Measurements from ENCODE around the gene TSPAN18.

Gene TSPAN18

DNA sequence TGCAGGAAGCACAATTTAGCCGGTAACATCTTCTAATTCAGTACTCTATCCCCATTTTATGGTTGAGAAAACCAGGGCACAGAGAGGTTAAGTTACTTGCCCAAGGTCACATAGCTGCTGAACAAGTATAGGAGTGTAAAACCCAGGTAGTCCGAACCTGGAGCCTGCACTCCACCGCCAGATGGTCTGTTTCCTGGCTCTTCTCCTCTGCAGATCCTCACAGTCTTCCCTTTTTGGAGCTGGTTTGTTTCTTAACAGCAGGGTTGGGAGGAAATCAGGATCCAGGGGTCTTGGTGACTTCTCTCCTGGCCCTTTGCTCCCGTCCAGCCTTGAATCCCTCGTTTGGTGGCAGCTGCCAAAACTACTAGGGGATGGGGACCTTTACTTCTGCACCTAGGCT lies 12.0 kb downstream of the TSPAN18 start:
- no peak for DNase-seq

DNA sequence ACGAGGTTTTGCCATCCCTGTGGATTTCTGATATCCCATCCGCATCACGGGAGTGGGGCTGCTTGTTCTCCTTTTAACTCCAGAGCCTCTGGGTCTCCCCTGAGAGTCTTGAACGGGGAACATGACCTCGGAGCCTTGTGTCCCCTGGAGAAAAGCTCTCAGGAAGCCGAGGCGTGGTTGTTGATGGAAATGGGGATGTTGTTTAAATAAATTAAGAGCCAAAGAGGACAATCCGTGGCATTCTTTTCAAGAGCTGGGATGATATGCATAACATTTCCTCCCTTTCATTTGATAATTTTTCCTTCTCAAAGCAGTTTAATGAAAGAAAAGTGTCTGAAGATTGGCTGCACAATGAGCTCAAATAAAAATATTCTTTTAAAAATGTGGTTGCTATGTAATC lies 14.2 kb downstream of the TSPAN18 start:
- DNase-seq: no peak

DNA sequence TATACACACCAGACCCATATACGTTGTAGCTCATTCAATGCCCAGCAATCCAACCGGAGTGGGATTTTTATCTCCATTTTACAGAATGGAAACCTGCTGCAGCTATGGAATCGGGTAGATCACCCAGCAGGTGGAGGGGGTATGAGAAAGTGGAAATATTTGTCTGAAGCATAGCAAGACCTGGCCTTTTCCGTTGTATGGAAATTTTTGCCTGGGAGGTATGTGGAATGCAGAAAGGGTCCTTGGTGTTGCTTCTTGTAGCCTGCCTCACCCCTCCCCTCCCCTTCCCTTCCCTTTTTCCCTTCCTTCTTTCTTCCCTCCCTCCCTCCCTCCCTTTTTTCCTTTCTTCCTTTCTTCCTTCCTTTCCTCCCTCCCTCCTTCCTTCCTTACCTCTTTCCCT lies 15.2 kb downstream of the TSPAN18 start:
- no peak for DNase-seq

DNA sequence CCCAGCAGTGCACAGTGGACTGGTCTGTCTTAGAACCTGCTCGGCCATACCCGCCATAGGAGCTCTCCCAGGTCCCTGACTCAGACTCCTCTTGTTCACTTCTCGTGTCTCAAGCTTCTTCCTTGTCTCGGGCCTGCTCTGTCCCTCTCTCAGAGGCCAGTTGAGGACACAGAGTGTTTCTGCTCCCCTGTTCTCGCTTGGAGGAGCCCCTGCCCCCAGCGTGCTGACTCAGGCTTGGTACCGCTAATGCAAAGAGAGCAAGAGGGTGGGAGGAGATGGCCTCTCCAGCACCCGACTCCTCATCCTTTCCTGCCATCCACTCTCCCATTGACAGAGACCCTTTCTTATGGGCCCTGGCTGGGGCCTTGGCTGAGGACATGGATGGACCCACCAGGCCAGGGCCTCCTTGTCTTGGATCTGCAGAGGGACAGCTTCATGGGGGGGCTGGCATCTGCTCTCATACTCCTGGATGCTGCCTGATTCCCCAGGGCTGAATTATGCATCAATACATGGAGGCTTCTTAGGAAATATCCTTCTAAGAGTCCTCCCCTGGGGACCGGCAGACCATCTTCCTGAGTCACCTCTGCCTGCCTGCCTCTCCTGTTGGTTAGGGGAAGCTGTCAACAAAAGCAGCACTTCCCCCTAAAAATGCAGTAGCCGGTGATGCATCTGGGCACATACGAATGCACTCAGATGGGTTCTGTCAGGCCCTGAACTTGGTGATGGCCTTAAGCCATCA lies 15.9 kb downstream of the TSPAN18 start:
- DNase-seq: no peak

DNA sequence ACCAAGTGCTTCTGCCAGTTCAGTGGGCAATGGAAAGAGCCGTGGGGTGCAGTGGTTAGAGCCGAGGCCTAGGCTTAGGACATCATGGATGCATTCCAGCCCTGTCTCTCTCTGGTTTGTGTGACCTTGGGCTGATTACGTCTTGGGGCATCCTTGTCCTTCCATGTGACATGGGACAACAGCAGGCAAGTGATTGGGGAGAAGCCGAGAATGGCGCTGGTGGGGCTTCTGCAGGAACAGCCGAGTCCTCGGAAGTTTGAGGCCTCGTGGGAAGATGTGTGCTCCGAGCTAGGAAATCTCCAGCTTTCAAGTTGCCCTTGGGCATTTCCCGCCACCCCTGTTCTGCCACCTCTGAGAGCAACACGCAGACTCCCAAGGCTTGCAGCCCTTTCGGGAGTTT lies 16.6 kb downstream of the TSPAN18 start:
- DNase-seq: no peak

DNA sequence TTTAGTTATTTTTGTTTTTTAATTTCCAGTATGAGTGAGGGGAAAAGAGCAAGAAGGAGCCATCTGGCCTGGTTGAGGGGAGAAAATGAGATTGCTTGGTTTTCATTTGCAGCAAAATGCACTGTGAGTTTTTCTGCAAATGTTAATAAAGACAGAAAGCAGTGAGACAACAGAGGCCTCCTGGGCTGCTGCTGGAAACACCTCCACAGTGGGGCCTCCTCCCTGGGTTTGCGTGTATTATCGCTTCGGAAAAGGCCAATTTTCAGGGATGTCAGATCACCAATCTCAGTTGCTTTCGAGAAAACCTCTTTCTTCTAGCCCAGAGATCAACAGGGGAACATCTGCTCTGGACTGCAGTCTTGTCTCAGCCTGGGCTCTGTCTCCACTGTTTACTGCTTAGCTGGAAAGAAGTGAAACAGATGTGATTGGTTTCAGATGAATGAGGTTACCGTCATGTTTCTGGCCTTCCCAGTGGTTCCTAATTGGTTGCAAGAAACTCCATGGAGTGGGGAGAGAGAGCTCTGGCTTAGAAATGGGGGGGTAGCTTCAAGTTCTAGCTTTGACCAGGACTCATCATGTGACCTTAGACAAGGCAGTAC lies 17.3 kb downstream of the TSPAN18 start:
- DNase-seq: no peak

DNA sequence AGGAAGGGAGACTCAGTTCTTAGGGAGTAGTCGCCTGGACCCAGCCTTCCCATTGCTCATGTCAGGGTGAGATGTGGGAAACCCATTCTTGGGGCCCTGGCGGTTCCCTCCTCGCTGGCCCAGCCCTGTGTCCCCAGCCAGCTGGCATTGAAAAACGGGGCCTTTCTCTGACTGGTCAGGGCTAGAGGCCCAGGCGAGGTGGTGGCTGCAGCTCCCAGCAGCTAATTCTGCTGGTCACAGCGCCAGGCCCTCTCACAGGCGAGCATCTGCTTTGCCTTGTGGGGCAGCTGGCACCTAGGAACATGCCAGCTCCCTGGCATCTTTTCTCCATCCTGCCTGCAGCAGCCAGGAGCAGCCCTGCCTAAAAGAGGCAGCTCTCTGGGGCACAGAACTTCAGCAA lies 20.1 kb downstream of the TSPAN18 start:
- DNase-seq: no peak

DNA sequence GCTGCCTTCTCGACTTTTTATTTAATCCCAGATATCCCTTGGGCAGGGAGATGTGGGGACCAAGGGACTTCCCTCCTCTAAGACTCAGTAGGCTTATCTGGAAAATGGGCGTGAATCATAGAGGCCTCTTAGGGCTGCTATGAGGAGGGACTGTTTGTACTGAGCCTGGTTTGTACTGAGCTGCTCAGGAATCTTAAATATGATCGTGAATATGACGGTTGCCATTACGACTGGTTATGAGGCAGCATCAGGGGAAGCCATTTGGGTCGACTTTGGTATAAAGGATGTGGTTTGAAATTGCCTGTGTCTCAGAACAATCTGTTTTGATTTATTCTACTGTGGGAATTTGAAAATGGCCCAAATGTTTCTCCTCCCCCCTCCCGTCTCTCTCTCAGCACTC lies 20.6 kb downstream of the TSPAN18 start:
- DNase-seq: no peak

DNA sequence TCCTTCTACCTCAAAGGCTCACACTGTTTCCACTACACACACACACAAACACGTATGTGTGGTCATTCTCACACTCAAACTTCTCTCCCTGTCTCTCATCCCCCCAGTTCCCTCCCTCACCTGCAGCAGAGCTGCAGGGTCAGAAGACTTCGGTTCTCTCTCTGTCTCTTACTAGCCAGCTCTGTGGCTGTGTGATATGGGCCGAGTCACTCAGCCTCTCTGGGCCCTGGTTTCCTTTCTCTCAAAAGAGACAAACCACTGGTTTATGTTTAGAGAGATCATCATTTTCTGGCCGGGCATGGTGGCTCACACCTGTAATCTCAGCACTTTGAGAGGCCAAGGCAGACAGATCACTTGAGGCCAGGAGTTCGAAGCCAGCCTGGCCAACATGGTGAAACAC lies 21.1 kb downstream of the TSPAN18 start:
- DNase-seq: no peak

DNA sequence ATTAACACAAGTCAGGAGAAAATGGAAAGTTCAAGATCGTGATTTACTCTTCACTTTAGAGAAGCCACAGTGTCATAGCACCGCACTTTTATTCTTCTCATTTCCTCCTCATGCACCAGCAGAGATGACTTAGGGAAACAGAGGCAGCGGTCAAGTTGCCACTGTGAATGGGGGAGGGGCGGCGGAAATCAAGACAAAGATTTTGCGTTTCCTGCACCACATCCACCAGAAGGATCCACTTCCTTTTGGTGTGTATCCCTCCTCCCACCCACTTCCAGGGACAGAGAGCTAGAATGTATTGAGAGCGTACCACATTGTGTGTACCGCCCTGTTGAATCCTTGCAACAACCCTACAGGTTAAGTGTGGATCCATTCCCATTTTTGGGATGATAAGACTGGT lies 21.8 kb downstream of the TSPAN18 start:
- DNase-seq: no peak

DNA sequence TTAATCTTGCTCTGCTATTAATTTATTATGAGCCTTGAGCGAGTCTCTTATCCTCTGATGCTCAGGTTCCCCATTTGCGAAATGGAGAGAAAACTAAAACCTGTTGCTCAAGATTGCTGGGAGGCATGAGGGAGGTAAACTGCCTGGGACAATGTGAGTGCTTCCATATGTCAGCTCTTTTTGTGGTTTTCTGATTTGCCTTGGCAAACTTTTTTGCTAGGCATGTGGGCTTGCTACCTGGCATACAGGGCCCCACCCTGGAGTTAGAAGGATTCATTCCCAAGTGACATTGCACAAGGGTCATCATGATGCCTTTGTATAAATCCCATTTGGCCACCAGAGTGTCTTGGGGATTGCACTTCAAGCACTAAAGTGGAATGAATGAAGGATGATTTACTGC lies 22.4 kb downstream of the TSPAN18 start:
- DNase-seq: no peak

DNA sequence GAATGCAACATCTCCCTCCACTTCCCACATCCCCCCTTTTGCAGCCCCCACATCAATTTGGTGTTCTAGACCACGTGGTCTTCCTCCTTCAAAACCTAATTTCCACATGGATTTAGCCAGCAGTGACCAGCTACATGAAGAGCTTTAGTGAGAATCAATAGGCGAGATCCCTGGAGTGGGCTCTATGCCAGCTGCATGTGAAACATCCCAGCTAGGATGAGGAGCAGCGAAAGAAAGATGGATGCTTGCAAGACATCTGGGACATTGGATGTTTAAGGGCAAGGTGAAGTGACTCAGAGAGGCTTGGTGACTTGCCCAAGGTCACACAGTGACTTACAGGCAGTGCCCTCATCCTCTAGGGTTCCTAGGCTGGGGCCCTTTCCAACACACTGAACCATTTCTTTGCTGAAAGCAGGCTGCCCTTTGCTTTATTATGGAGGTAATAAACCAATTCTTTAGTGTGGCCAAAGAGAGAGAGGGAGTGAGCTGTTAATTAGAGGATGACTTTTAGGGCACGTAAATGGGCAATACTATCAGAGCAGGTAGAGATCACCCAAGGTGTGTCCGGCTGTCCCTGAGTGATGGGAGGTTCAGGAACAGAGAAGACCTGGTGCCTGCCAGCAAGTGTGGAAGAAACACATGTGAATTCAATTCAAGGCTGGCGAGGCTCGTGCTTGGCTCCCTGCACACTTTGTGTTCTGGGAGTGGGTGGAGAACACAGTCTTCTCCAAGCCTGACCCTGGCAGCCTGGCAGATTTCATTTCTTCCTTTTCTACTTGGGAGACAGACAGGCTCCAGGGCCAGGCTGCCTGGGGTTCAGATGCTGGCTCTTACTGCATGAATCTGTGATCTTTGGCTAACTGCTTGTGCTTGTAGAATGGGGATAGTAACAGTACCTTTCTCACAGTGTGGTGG lies 24.0 kb downstream of the TSPAN18 start:
- no peak for DNase-seq

DNA sequence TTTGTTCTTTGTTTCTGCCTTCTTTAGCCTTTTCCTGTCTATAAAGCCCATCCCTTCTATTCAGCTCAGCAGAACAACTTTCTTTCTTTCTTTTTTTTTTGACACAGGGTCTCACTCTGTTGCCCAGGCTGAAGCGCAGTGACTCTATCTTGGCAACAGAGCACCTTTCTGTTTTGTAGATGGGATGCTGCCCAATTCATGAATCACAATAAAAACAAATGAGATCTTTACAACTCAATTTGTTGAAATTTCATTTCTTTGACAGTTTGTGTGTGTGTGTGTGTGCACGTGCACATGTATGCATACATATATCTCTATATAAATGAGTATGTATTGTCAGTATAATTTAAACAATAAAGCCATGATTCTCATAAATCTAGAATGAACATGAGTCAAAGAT lies 25.5 kb downstream of the TSPAN18 start:
- DNase-seq: no peak

DNA sequence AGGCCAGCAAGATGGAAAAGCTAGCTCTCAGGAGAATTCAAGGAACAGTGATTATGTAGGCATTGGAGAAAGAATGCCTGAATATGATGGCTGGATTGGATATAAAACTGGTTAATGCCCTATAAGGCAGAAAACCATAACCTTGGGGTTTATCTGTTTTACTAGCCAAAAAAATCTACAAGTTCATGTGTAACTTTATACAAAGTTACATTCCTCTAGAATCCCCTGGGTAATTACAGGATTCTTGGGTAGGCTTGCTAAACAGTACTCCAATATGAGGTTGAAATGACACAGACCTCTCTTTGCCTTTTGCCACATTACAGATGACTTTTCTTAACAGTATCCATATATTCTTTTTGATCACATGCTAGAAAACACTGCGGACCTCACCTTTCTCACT lies 26.0 kb downstream of the TSPAN18 start:
- no peak for DNase-seq

DNA sequence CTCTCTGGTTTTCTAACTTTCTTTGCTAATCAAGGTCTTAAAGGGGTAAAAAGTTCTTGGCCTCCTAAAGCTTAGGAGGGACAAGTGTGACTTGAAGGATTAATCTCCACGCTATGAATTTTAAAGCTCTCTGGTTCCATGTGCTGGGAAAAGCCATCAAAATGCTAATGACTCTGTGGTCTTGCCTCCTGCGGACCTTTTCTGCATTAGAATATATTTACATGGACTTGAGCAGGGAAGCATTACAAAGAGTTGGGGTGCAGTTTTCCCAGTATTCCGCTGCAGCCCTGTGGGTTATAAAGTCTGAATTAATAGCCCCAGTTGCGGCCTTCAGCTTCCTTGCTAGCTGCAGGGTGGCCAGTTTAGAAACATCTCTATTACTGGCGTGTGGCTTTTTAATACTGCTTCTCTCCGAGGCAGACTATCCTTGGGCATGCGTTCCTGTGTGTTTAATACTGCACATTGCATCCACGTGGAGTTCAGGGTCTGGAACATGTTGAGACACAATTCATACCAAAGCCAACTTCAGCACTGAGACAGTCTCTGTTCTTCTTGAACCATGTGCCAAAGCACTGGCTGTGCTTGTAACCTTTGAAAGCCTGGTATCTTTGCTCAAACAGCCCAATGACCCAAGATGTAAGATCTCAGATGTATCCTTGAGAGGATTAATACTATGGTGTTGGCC lies 27.3 kb downstream of the TSPAN18 start:
- DNase-seq: no peak

DNA sequence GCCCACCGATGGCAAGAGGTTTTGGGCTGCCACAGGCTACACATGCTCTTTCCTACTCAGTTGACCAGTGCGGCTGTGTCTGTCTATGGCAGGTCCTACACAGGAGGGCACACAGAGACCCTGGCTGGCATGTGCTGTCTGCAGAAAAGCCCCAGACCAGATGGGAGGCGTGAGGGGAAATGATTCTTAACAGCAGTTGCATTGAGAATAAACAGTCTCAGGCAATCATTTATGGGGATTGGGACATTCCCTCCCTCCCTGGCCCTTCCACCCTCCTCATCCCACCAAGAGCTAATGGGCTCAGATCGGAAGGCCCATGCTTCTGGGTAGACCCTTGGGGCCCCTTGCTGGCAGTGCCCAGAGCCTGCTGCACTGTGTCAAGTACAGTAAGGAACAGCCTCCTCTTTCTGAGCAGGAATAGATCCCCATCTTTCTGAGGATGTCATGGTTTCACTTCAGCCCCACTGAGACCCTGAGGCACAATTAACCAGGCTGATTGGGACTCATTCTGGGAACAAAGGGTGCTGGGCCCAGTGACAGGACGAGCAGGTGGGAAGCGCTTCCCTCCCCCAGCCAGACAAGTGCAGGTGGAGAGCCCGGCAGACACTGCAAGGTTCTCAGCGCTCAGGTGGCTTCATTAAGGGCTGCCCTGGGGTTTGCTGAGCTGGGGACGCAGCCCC lies 28.3 kb downstream of the TSPAN18 start:
- no peak for DNase-seq

DNA sequence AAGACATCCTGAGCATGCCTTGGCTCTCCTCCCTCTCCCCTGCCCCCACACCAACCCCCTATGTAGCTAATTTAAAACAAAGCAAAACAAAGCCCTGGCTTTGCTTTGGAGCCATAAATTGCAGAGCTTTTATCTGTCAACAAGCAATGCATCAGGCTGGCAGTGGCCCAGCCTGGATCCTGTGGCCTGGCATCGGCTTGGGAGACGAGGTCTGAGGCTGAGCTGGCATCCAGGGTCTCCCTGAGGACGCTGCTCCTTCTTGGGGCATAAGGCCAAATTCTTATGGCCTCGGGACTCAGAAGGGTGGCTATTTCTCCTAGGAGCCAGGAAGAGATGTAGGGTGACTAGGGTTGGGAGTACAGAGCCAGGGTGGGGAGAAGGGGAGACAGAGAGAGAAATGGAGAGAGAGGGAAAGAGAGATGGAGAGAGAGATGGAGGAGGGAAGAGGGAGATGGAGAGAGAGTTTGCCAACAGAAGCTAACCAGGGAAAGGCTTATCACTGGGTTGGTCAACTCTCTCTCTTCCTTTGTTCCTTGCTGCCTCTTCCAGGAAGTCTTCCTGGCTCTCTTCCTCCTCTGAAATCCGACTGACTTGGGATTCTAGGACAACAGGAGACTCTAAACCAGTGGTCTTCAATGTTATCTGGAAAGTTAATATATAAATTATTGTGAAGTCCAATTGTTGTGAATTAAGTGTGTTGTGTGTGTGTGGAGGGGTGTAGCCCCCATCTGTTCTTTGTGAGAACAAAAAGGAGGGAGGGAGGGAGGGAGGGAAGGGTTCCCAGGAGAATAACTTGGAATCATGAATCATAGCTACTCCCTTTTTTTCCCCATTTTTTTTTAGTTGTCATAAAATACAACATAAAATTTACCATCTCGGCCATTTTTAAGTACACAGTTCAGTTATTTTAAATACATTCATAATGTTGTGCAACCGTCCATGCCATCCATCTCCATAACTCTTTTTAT lies 29.1 kb downstream of the TSPAN18 start:
- no peak for DNase-seq

DNA sequence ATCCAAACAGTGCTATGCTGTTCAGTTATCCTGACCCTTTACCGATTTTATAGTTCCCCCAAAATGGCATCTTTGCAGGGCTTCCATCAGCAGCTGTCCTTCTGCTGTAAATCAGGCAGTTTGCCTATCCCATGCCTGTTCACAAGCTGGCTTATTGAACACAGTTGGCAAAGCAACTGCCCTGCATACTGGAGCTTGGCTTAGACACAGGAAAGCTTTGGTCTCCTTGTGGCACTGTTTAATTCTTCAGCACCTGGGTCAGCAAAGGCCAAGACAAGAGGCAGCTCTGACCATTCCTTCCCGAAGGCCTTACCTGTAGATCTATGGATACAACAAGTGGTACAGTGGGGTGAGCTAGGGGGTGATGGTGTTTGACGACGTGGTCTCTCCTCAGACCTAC lies 32.2 kb downstream of the TSPAN18 start:
- DNase-seq: no peak

DNA sequence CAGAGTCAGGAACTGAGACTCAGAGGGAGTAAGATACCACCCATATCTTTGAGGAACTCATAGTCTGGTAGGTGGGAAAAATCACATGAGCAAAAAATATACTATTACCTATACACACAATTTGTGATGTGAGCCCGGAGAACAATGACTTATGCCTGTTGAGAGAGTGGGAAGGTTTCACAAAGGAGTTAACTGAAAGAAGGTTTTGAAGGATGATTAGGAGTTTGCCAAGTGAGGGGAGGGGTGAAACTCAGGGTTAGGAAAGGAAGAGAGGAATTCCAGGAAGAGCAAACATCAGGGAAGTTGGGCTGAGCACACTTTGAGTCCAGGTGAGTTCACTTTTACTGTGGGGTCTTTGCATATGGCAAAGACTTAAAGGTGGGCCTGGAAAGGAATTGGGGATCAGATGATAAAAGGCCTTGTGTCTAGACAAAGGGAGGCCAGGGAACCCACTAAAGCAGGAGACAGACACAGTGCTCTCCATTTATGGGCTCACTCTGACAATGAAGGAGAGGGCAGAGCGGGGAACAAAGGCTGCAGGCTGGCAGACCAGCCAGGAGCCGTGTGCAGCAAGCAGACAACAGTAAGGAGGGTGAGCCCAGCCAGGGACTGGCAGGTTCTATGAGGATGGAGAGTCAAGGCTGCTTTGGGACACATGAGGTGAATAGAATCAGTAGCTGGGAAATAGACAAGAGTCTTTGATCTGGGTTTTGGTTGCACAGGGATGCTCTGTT lies 33.1 kb downstream of the TSPAN18 start:
- no peak for DNase-seq

DNA sequence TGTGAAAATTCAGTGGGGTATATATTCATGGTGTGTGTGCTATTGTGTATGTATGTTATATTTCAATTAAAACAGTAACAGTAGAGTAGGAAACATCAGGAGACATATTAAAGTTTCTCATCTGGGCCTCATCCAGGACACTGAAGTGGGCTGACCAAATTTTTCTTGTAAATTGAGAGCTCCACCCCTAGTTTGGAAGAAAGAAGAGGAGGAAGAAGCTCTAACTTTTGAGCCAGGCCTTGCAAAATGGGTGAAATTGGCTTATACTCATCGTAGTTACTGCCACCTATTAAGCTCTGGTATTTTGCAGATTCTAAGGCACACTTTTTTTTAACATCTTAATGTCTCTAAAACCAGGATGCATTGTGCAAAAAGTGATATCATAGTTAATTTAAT lies 33.7 kb downstream of the TSPAN18 start:
- no peak for DNase-seq
